ENCODE results near the gene HOXB7.

The HOXB7 gene

DNA sequence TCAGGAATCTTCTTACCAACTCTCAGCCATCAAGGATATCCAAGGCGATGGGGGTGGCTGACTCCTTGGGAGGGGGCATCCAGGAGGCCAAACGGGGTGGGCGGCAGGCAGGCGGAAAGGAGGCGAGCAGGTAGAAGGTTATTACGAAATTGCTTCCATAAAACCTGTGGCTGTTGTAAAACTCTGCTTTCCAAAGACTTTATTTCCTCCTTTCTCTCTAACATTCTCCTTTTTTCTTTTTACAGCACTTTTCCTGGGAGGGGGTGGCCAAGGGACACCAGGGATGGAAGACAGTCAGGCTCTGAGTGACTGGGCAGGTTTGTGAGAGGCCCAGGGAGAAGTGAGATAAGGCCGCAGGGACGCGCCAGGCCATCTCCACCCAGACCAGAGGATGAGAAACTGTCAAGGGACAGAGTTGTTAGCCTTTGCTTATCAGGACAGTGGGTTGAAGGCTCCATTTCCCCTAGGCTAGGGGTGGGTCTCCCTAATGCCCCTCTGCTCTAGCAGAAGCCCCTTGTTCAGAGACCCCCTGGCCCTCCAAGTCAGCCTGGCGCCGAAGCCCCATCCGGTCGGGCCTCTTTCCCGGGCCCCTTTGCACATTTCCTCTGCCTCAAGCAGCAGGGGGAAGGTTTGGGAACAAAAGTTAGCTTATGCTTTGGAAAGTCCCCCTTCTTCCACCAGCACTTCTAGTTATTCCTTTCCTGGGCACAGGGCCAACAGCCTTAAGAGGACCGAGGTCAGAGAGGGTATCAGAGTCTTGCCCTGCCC lies 20.3 kb upstream of the HOXB7 start:
- H3K27me3 Mint-ChIP-seq, result peaks cover 87 to 97% of the 10 kb centered on the region in 2 donors
- no peak overlapping the region for H3K27ac Mint-ChIP-seq
- ATAC-seq (replicated peaks), result no peak
- H3K9me3 Mint-ChIP-seq, result no peaks in the 10 kb centered on the region
- peaks cover 5 to 11% of the 10 kb centered on the region in 2 donors for H3K4me1 Mint-ChIP-seq
- no peaks in the 10 kb centered on the region for H3K36me3 Mint-ChIP-seq
- H3K4me3 Mint-ChIP-seq, result no peak overlapping the region
- no peak for DNase-seq

DNA sequence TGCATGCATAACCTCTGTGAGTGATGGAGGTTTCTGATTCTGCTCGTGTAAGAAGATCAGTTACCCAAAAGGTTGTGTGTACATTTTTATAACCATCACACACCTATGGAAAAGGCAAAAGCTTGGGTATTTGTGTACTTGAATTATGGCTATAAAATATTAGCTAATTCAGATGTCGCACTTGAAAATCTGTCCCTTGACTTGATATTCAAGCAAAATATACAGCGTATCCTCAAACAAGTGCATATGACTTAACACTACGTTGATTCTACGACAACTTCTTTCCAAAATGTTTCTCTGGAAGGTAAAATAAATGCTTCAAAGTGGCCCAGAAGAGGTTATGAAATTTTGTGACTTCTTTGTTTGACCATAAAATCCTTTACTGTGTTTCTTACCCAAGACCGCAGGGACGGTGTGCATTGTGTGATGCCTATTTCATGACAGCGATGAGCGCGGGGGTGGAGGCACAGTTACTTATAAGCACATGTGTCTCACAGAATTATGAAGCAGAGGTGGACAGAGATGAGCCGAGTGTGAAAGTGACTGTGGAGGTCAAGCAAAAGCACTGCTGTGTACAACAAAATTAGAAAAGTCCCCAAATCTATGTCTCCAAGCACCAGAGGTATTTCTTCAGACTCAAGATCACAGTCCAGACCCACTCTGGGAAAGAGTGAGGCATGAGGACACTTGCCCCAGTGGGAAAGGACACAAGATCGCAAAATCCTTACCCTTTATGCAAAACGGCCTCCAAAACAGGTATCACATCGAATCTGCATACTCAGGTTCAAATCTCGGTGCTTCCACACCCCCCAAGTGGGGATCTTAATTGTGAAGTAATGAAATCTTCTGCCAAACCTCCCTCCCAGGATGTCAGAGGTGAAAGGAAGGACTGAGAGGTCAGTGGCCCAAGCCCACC lies 19.4 kb upstream of the HOXB7 start:
- ATAC-seq (replicated peaks) (no peak), DNase-seq (no peak)
- Mint-ChIP-seq H3K27ac (no peak overlapping the region), H3K4me3 (no peak overlapping the region), H3K36me3 (no peaks in the 10 kb centered on the region), H3K4me1 (peaks cover 9 to 19% of the 10 kb centered on the region in 2 donors), H3K27me3 (peaks cover 85 to 97% of the 10 kb centered on the region in 2 donors), H3K9me3 (no peaks in the 10 kb centered on the region)

DNA sequence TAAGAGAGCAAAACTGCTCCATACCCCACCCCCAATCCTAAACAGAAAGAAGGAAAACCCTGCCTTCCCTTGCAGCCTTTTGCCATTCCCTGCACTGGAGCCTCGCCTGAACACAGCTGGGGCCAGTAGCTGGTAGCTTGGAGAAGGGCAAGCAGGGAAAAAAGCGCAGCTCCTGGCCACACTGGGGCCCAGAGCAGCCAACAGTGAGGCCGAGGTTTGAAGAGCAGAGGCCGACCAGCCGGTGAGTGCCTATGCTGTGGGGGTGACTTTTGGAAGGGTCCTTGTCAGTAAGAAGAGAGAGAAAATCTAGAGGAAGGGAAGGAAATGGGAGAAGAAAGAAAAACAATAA lies 18.6 kb upstream of the HOXB7 start:
- Mint-ChIP-seq H3K27ac (no peak overlapping the region), H3K4me1 (peaks cover 9 to 19% of the 10 kb centered on the region in 2 donors), H3K27me3 (peaks cover 78 to 92% of the 10 kb centered on the region in 2 donors), H3K4me3 (no peak overlapping the region), H3K9me3 (no peaks in the 10 kb centered on the region), H3K36me3 (no peaks in the 10 kb centered on the region)
- no peak for DNase-seq
- ATAC-seq (replicated peaks), result no peak

GRCh38 chr17:48628649-48629410 lies 18.0 kb upstream of the HOXB7 start:
- peaks cover 72 to 92% of the 10 kb centered on the region in 2 donors for H3K27me3 Mint-ChIP-seq
- H3K36me3 Mint-ChIP-seq, result no peaks in the 10 kb centered on the region
- H3K9me3 Mint-ChIP-seq, result no peaks in the 10 kb centered on the region
- no peak for DNase-seq
- no peak for ATAC-seq (replicated peaks)
- H3K4me3 Mint-ChIP-seq, result no peak overlapping the region
- H3K27ac Mint-ChIP-seq, result peak overlapping the region; percentile 43
- H3K4me1 Mint-ChIP-seq, result peaks cover 9 to 19% of the 10 kb centered on the region in 2 donors

DNA sequence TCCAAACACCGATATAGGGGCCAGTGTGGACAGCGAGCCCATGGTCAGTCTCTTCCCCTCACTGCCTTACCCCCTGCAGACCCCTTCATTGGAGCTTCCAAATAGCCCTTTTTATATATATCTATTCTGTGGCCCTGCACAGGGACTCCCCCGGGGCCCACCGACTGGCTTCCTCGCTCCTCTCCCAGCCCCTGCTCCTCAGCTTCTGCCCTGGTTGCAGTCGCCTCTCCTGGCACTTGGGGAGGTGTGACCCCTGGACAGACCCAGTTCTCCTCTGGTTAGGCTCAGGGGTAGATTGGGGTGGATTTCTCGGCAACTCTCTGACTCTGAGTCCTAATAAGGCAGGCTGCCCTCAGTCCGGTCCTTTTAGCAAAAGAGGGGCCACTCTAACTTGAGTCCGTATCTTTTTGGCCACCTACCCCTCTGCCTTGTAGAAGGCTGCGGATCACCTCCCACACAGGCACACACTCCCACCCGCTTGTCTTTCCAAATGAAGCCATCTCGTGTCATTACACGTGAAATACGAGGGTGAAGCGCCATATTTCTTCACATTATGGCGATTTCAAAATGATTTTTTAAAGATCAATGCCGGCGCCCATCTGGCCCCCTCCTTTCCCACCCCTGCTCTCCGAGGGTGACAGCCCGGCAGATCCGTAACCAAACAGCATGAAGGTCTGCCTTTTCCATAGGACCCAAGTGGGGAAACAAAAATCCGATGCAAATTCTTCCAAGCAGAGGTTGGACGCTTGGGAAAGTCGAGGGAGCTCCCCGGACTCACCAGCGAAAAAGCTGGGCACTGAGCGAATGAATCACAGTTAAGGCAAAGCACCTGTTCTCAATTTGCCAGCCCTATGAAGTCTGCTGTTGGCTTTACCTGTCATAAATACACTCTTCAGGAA lies 17.1 kb upstream of the HOXB7 start:
- ATAC-seq (replicated peaks) (no peak), DNase-seq (no peak)
- no peaks in the 10 kb centered on the region for H3K36me3 Mint-ChIP-seq
- H3K9me3 Mint-ChIP-seq, result no peaks in the 10 kb centered on the region
- H3K27me3 Mint-ChIP-seq, result peaks cover 74 to 92% of the 10 kb centered on the region in 2 donors
- H3K4me1 Mint-ChIP-seq, result peaks cover 9 to 19% of the 10 kb centered on the region in 2 donors
- no peak overlapping the region for H3K27ac Mint-ChIP-seq
- H3K4me3 Mint-ChIP-seq, result no peak overlapping the region

DNA sequence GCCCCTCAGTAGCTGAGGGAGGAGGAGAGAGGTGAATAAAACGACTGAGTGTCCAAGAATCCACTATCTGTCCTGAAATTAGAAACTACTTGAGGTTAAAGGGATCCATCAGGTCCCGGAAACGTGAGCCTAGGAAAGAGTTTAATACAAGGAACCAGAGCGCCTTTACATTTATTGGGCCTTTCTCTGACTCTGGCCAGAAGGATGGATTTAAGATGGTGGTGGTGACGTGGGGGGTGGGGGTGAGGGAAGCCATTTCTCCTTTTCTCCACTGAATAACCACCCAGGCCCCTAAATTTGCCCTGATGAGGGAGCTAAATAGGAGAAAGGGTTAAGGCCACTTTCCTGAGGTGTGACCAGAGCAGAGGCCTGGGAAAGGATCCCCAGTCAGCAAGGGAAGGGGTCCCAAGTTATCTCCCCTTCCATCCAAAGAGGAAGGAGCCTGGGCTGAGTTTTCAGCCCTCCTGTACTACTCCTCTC lies 16.3 kb upstream of the HOXB7 start:
- ATAC-seq (replicated peaks), result no peak
- Mint-ChIP-seq H3K27me3 (peaks cover 74 to 92% of the 10 kb centered on the region in 2 donors), H3K4me3 (peak overlapping the region in 1 of 2 donors; percentile 78), H3K4me1 (peaks cover 9 to 19% of the 10 kb centered on the region in 2 donors), H3K27ac (no peak overlapping the region), H3K36me3 (no peaks in the 10 kb centered on the region), H3K9me3 (no peaks in the 10 kb centered on the region)
- no peak for DNase-seq

DNA sequence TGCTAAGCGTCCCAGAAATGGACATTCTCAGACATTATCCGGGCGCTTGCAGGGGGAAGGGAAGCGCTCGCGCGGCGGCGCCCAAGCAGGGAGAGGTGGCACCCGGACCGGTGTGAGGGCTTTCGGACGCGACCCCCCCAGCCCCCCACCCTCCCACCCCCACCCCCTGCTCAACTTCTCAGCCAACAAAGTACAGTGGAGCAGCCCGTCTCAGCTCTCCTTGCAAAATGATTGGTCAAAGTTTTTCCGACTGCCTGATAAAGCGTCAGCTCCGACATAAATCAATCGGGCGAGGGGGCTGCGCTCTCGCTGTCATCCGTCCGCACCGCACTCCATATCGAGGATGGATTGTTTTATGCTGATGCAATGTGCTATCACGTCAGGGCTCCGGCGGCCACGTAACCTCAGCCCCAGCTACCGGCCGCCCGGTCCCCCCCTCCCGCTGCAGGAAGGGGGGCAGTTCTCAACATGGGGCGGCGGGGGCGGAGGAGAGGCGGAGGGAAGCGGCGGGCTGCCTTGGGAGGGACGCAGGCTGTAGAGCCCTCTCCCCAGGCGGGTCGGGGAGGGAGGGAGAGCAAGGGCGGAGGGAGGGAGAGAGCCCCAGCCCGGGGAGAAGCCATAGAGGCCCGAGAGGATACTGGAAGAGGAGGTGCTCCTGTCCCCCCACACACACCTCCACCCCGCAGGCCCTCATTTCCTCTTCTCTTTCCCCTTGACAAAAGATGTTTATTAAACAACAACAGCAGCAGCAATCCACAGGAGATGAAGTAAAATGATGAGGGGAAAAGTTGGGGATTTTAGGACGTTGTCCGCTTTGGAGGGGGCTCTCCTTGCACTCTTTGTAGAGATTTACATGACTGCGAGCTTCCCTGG lies 15.7 kb upstream of the HOXB7 start, which contains the start of gene HOXB9:
HOXB9 (minus strand) TSS at position 114 of the 873 bp plus-strand sequence; CDS start at position 25, 89 bp downstream.
- Mint-ChIP-seq H3K27ac (peak within 1 kb of the TSS; percentile 90), H3K9me3 (no peaks in the 10 kb centered on the region), H3K36me3 (no peaks in the 10 kb centered on the region), H3K27me3 (peaks cover 76 to 92% of the 10 kb centered on the region in 2 donors), H3K4me1 (peaks cover 9 to 19% of the 10 kb centered on the region in 2 donors), H3K4me3 (peak within 1 kb of the TSS; percentile 78 to 89)
- ATAC-seq (replicated peaks), result no peak
- no peak for DNase-seq

DNA sequence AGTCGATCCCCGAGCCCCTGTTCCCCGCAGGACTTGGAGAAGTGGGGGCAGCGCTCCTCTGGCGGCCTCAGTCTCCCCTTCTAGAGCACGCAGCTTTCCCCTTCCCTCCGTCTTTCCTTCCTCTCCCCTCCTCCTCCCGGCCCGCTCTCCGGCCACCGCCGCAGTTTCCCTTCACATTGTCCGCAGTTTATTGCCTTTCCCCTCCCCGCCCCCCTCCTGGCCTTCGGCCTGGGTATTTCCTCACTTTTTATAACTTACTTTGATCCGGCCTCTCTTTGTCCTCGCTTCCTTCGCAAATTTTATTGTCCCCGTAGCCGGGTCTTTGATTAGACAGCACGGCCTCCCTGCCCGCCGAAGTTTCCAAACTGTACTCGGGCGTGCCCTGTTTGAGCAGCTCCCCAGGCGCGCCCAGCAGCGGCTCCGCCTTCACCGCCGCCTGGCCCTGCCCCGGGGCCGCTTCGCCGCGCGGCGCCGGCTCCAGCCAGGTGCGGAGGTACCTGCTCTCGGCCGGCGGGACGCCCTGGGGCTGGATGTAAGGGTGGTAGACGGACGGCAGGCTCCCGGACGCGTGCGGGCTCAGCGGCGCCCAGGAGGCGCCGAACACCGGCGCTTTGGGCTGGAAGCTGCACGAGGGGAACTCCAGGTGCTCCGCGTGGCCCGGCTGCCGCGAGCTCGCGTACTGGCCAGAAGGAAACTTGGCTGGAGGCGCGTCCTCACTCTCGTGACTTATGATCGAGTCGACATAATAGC lies 14.9 kb upstream of the HOXB7 start:
- DNase-seq, result no peak

DNA sequence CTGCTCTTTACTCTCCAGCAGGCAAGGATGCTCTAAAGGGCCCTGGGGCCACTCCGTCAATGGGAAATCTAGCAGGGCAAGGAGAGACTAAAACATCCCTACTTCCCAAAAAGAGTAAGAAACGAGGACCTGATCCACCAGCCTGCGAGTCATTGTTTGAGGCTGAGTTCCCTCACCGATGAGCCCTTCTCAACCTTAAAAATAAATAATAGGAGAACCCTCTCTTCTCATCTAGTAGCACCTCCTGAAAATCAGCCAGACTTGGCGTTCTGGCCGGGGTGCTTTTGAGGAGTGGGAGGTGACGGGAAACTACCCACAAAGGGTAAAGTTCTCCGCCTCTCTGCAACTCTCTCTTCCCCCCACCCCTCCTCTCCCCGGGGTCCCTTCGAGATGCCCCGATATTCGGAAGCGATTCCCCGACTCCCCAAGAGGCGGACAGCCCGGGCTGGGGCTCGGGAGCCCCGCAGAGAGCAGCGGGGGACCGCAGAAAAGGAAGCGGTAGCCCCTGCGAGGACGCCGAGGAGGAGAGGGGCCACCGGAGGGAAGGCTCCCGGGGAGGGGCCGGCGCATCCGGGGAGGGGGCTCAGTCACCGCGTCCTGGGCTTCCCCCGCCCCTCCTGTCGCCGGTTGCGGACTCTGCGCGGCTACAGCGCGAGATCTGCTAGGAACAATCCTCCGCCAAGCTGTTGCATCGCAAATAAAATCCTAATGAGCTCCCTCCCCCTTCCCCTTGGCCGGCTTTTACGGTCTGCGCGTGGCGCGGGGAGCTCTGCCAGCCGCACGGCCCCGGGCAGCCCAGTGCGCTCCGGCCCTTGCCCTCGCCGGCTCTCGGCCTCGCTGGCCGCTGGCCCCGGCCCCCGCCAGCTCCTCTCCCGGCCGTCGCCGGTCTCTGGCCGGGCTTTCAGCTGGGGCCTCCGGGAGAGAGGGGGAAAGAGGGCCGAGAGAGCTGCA lies 14.0 kb upstream of the HOXB7 start:
- Mint-ChIP-seq H3K27ac (peak overlapping the region; percentile 51), H3K36me3 (no peaks in the 10 kb centered on the region), H3K4me3 (peak overlapping the region; percentile 78 to 89), H3K27me3 (peaks cover 74 to 94% of the 10 kb centered on the region in 2 donors), H3K9me3 (no peaks in the 10 kb centered on the region), H3K4me1 (peaks cover 9 to 20% of the 10 kb centered on the region in 2 donors)
- DNase-seq, result no peak
- ATAC-seq (replicated peaks), result peak; percentile 24 to 29

More for the DNA sequence above, 14.9 kb upstream of the HOXB7 start:
- Mint-ChIP-seq H3K36me3 (no peaks in the 10 kb centered on the region), H3K9me3 (no peaks in the 10 kb centered on the region), H3K27ac (peak overlapping the region; percentile 90), H3K4me3 (peak overlapping the region; percentile 78 to 89), H3K27me3 (peaks cover 76 to 92% of the 10 kb centered on the region in 2 donors), H3K4me1 (peaks cover 9 to 19% of the 10 kb centered on the region in 2 donors)
- ATAC-seq (replicated peaks), result peak; percentile 64 to 80

DNA sequence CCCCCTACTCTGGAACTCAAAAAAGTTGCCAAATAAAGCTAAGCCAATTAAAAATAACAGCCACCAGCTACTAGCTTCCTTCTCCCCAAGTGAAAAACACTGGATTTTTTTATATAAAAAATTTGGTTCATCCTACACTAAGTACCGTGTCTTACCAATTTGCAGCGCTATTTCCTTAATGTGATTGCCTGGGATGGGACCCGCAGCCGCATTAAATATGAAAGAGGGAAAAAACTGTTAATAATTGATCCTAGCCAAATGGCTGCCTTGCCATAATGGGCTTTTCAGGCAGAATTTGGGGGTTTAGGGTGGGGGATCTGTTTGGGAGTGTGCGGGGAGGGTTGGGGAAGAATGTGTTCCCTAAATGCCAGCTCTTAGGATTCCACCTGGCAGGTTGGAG lies 13.3 kb upstream of the HOXB7 start:
- Mint-ChIP-seq H3K4me1 (peaks cover 12 to 27% of the 10 kb centered on the region in 2 donors), H3K4me3 (no peak overlapping the region), H3K27me3 (peaks cover 74 to 94% of the 10 kb centered on the region in 2 donors), H3K36me3 (no peaks in the 10 kb centered on the region), H3K9me3 (no peaks in the 10 kb centered on the region), H3K27ac (peak overlapping the region; percentile 51)
- DNase-seq, result no peak
- no peak for ATAC-seq (replicated peaks)

GRCh38 chr17:48623583-48623982 lies 12.8 kb upstream of the HOXB7 start:
- no peak for ATAC-seq (replicated peaks)
- DNase-seq, result no peak
- peaks cover 13 to 32% of the 10 kb centered on the region in 2 donors for H3K4me1 Mint-ChIP-seq
- H3K36me3 Mint-ChIP-seq, result no peaks in the 10 kb centered on the region
- no peaks in the 10 kb centered on the region for H3K9me3 Mint-ChIP-seq
- no peak overlapping the region for H3K27ac Mint-ChIP-seq
- peaks cover 71 to 95% of the 10 kb centered on the region in 2 donors for H3K27me3 Mint-ChIP-seq
- no peak overlapping the region for H3K4me3 Mint-ChIP-seq

Data from stimulated activated naive B cell treated with anti-CD40 and anti-IgM and Interleukin-4, amounts not matched to agents 10 μg/mL and 1 μg/mL and 100 μg/mL, for 72 hours (primary cell).